Sigmoid colon (tissue), 7 donors: ENCODE data around the gene TXLNG. TPM values are rescaled to one million over a fixed set of nuclear protein-coding genes. Genes with fewer than 3 reads are reported as not detected.

Experiments used
- DNase-seq: peaks from one replicate; pipeline ENCODE4 v3.0.0-alpha.2; 2019
- H3K27ac ChIP-seq, 4 donors: fragments of 200-600 bp; sonication (generic); one replicate each; pipeline ENCODE4 v1.5.1; 2016 to 2019; ENCODE audit warnings: mild to moderate bottlenecking in 1 of 4
- H3K27me3 ChIP-seq, 3 donors: fragments of 200-600 bp; sonication (generic); one replicate each; pipeline ENCODE4 v1.5.1; 2019; ENCODE audit warnings: mild to moderate bottlenecking in 1 of 3
- H3K36me3 ChIP-seq, 4 donors: fragments of 200-600 bp; sonication (generic); one replicate each; pipeline ENCODE4 v1.5.1; 2016 to 2019
- H3K4me1 ChIP-seq, 4 donors: fragments of 200-600 bp; sonication (generic); one replicate each; pipeline ENCODE4 v1.5.1; 2017 to 2019
- H3K4me3 ChIP-seq, 4 donors: fragments of 200-600 bp; sonication (generic); one replicate each; pipeline ENCODE4 v1.5.1; 2017 to 2019; ENCODE audit warnings: mild to moderate bottlenecking in 2 of 4, moderate library complexity in 1 of 4
- H3K9me3 ChIP-seq, 4 donors: fragments of 200-600 bp in 3 of 4; sonication (generic) in 3 of 4; one replicate each; pipeline versions ENCODE4 v1.5.1 to v1.6.1; 2013 to 2019
- EP300 ChIP-seq, 4 donors: sonication (generic); formaldehyde crosslinking; IDR thresholded peaks; one replicate each; pipeline ENCODE4 v1.6.1; 2017; ENCODE audit warnings: antibody characterized with exemption in 4 of 4
- POLR2A ChIP-seq, 2 donors: fragments of 450-650 bp; IDR thresholded peaks; one replicate each; pipeline ENCODE4 v1.6.1; 2016; ENCODE audit warnings: antibody characterized with exemption in 2 of 2, mild to moderate bottlenecking in 2 of 2, moderate library complexity in 2 of 2
- POLR2AphosphoS5 ChIP-seq, 4 donors: sonication (generic); formaldehyde crosslinking; IDR thresholded peaks; one replicate each; pipeline ENCODE4 v1.6.1; 2017; ENCODE audit warnings: antibody characterized with exemption in 4 of 4
- WGBS, 2 donors: extraction: QIAGEN DNeasy Blood & Tissue Kit; methylation state at CpG; one replicate each; pipeline ENCODE4 v1.1.7; 2013; 5-methylcytosine and 5-hydroxymethylcytosine counted together
- intact Hi-C: fragments of 100-400 bp; cut with DNase I; formaldehyde crosslinking; loops from one replicate; pipeline ENCODE4 v1.15.1; 2023
- polyA plus RNA-seq, 3 donors: library from polyadenylated mRNA; stranded (reverse); fragments of 200-250 nt; gene quantifications; one replicate each; pipeline ENCODE4 v1.2.3, GENCODE V29; 2013
- total RNA-seq, 4 donors: library from RNA; depleted of rRNA; stranded (reverse); fragments of >200 nt; gene quantifications; one replicate each; pipeline ENCODE4 v1.1.0, GENCODE V29; 2016
- TF ChIP-seq, protein P1 (sequence below), 4 experiments: fragments of 450-650 bp in 3 of 4; fragments of 200-600 bp in 1 of 4; IDR thresholded peaks; one replicate each; pipeline ENCODE4 v1.5.1; 2016 to 2019; ENCODE audit warnings: antibody characterized with exemption in 4 of 4, mild to moderate bottlenecking in 3 of 4, moderate library complexity in 2 of 4
- donor health status: healthy with polysubstance abuse.
- donor health status: Bipolar disorder and iron deficiency.
- donor health status: healthy.

TXLNG gene
- total and polyA plus RNA-seq, 7 donors: 3.9 to 20.1 (median 11.5) TPM

GRCh38 chrX:16836371-16836770 is 50.1 kb downstream of the TXLNG start:
- Histone ChIP-seq H3K4me1 (peaks cover 0 to 17% (median 5%) of the 10 kb centered on the region in 4 donors), H3K27ac (peak overlapping the region in 2 of 4 donors; percentile 46 to 67), H3K9me3 (no peaks in the 10 kb centered on the region), H3K27me3 (no peaks in the 10 kb centered on the region), H3K4me3 (no peak overlapping the region), H3K36me3 (peaks cover 0 to 15% (median 7%) of the 10 kb centered on the region in 4 donors)
- TF ChIP-seq, protein P1, sequence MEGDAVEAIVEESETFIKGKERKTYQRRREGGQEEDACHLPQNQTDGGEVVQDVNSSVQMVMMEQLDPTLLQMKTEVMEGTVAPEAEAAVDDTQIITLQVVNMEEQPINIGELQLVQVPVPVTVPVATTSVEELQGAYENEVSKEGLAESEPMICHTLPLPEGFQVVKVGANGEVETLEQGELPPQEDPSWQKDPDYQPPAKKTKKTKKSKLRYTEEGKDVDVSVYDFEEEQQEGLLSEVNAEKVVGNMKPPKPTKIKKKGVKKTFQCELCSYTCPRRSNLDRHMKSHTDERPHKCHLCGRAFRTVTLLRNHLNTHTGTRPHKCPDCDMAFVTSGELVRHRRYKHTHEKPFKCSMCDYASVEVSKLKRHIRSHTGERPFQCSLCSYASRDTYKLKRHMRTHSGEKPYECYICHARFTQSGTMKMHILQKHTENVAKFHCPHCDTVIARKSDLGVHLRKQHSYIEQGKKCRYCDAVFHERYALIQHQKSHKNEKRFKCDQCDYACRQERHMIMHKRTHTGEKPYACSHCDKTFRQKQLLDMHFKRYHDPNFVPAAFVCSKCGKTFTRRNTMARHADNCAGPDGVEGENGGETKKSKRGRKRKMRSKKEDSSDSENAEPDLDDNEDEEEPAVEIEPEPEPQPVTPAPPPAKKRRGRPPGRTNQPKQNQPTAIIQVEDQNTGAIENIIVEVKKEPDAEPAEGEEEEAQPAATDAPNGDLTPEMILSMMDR (IDR thresholded peaks at IDR 0.05): peak in 2 of 4 experiments; percentile 16 to 25
- TF ChIP-seq POLR2AphosphoS5 (IDR thresholded peaks at IDR 0.05): no peak
- intact Hi-C loops: no loop called here
- no peak for DNase-seq
- WGBS, 2 donors: 50 to 72% methylated on average over 9 of the region's 9 CpGs

GRCh38 chrX:16838202-16839066 is 52.2 kb downstream of the TXLNG start:
- DNase-seq: no peak
- no peak for TF ChIP-seq POLR2A (IDR thresholded peaks at IDR 0.05)
- TF ChIP-seq EP300 (IDR thresholded peaks at IDR 0.05): peak in 1 of 4 donors; percentile 34
- peak in 2 of 4 donors; percentile 22 to 48 for TF ChIP-seq POLR2AphosphoS5 (IDR thresholded peaks at IDR 0.05)

GRCh38 chrX:16839219-16839851 is 53.1 kb downstream of the TXLNG start:
- WGBS, 2 donors: 70 to 75% methylated on average over 5 of the region's 5 CpGs
- H3K36me3 ChIP-seq: peaks cover 0 to 9% (median 2%) of the 10 kb centered on the region in 4 donors
- TF ChIP-seq POLR2AphosphoS5 (IDR thresholded peaks at IDR 0.05): no peak
- TF ChIP-seq EP300 (IDR thresholded peaks at IDR 0.05): no peak
- TF ChIP-seq, protein P1 (IDR thresholded peaks at IDR 0.05): no peak
- no peak for TF ChIP-seq POLR2A (IDR thresholded peaks at IDR 0.05)

More at GRCh38 chrX:16838202-16839066, 52.2 kb downstream of the TXLNG start:
- Histone ChIP-seq H3K27ac (peak overlapping the region; percentile 44 to 75 (median 62)), H3K4me1 (peaks cover 0 to 27% (median 5%) of the 10 kb centered on the region in 4 donors), H3K36me3 (peaks cover 0 to 12% (median 5%) of the 10 kb centered on the region in 4 donors), H3K27me3 (no peaks in the 10 kb centered on the region), H3K9me3 (no peaks in the 10 kb centered on the region), H3K4me3 (no peak overlapping the region)
- intact Hi-C loops: no loop called here
- 71 to 83% methylated on average over 11 of the region's 11 CpGs for WGBS, 2 donors

GRCh38 chrX:16839852-16840460 is 53.7 kb downstream of the TXLNG start:
- WGBS, 2 donors: 89 to 96% methylated on average over 14 of the region's 14 CpGs
- intact Hi-C loops: no loop called here
- H3K27me3 ChIP-seq: no peaks in the 10 kb centered on the region
- no peaks in the 10 kb centered on the region for H3K9me3 ChIP-seq
- no peak for DNase-seq
- peaks cover 0 to 33% (median 5%) of the 10 kb centered on the region in 4 donors for H3K4me1 ChIP-seq
- TF ChIP-seq POLR2A (IDR thresholded peaks at IDR 0.05) (no peak), EP300 (IDR thresholded peaks at IDR 0.05) (no peak), POLR2AphosphoS5 (IDR thresholded peaks at IDR 0.05) (no peak)
- TF ChIP-seq, protein P1 (IDR thresholded peaks at IDR 0.05): no peak
- H3K4me3 ChIP-seq: no peak overlapping the region
- peak overlapping the region in 3 of 4 donors; percentile 23 to 75 (median 56) for H3K27ac ChIP-seq
- H3K36me3 ChIP-seq: peaks cover 0 to 13% (median 2%) of the 10 kb centered on the region in 4 donors

More at GRCh38 chrX:16839219-16839851, 53.1 kb downstream of the TXLNG start:
- peaks cover 0 to 33% (median 5%) of the 10 kb centered on the region in 4 donors for H3K4me1 ChIP-seq
- H3K27ac ChIP-seq: peak overlapping the region in 3 of 4 donors; percentile 56 to 75 (median 69)
- H3K9me3 ChIP-seq: no peaks in the 10 kb centered on the region
- H3K27me3 ChIP-seq: no peaks in the 10 kb centered on the region
- DNase-seq: no peak
- no peak overlapping the region for H3K4me3 ChIP-seq
- intact Hi-C loops: no loop called here
